Right lobe of liver (tissue), 6 donors: Measurements from ENCODE around the gene RAB31. TPM values are rescaled to one million over a fixed set of nuclear protein-coding genes. Genes with fewer than 3 reads are reported as not detected.
A peak's percentile ranks its signal among the peaks of the same experiment; 100 is the strongest.

Experiments
- ATAC-seq, 4 donors: fragments of 200-7000 bp; cut with Tn5 transposase; one replicate each; pipeline ENCODE4 v1.9.1; 2020; ENCODE audit warnings: mild to moderate bottlenecking in 4 of 4, moderate library complexity in 4 of 4
- DNase-seq, 3 donors: peaks; one replicate each; pipeline ENCODE4 v3.0.0-alpha.2; 2020
- H3K27ac ChIP-seq, 3 donors: fragments of 200-600 bp; one replicate each; pipeline ENCODE4 v1.8.0; 2022
- H3K27me3 ChIP-seq, 2 donors: fragments of 200-600 bp; one replicate each; pipeline ENCODE4 v1.8.0; 2022
- H3K36me3 ChIP-seq, 4 donors: fragments of 200-600 bp; sonication (generic) in 1 of 4; one replicate each; pipeline versions ENCODE4 v1.5.1 to v1.8.0; 2017 to 2022; ENCODE audit warnings: control low read depth in 1 of 4
- H3K4me1 ChIP-seq, 4 donors: fragments of 200-600 bp; sonication (generic) in 1 of 4; one replicate each; pipeline versions ENCODE4 v1.5.1 to v1.8.0; 2017 to 2022; ENCODE audit warnings: control low read depth in 1 of 4
- H3K4me3 ChIP-seq, 3 donors: fragments of 200-600 bp; one replicate each; pipeline ENCODE4 v1.8.0; 2022
- H3K9me3 ChIP-seq, 4 donors: fragments of 200-600 bp; sonication (generic) in 1 of 4; one replicate each; pipeline versions ENCODE4 v1.5.1 to v1.8.0; 2017 to 2022; ENCODE audit warnings: control low read depth in 1 of 4
- CTCF ChIP-seq, 4 donors: fragments of 200-600 bp in 3 of 4; fragments of 450-650 bp in 1 of 4; IDR thresholded peaks; one replicate each; pipeline versions ENCODE4 v1.5.1 to v1.8.0; 2016 to 2022; ENCODE audit warnings: antibody characterized with exemption in 4 of 4, mild to moderate bottlenecking in 2 of 4
- POLR2A ChIP-seq: fragments of 450-650 bp; IDR thresholded peaks from one replicate; pipeline ENCODE4 v1.6.1; 2017; ENCODE audit warnings: antibody characterized with exemption, mild to moderate bottlenecking
- WGBS: methylation state at CpG from one replicate; pipeline ENCODE4 v1.1.6; 2018; ENCODE audit warnings: low coverage, low lambda C conversion rate; ENCODE audit not compliant: insufficient coverage; ENCODE audit errors: missing lambda C conversion rate; 5-methylcytosine and 5-hydroxymethylcytosine counted together
- intact Hi-C, 2 donors: fragments of 100-400 bp; cut with DNase I; formaldehyde crosslinking; loops; one replicate each; pipeline versions ENCODE4 v1.11.2 to v1.14.1; 2022
- total RNA-seq, 6 experiments: library from RNA; depleted of rRNA in 2 of 6; stranded (reverse); fragments of >200 nt in 2 of 6; fragmentation: NEBNext Ultra II Directional in 3 of 6; extraction: Animal tissue kit (Norgen Biotek cat#: 25700) in 3 of 6; gene quantifications; one replicate each; pipeline versions ENCODE4 v1.1.0 to v1.2.4, GENCODE V29; 2016 to 2023
- donor health status: DM: no; HTN: yes; CAD: no.
- donor health status: DM: no; HTN: no; CAD: no.
- donor health status: DM: no; HTN: no; CAD: no.
- donor health status: DM: no; HTN: yes; CAD: no.
- donor health status: DM: no; HTN: yes; CAD: no.

The RAB31 gene
- total RNA-seq, 6 experiments from 2014 or later: 3.0 to 14.3 (median 5.4) TPM

- no peaks in the 10 kb centered on the region for H3K27me3 ChIP-seq
- TF ChIP-seq POLR2A: no peak
- no peak for TF ChIP-seq CTCF (IDR thresholded peaks at IDR 0.05)
- H3K4me1 ChIP-seq: no peaks in the 10 kb centered on the region
- intact Hi-C loops: no loop called here
- H3K4me3 ChIP-seq: no peak overlapping the region
- H3K36me3 ChIP-seq: no peaks in the 10 kb centered on the region
- H3K9me3 ChIP-seq: no peaks in the 10 kb centered on the region
- peak in 2 of 4 donors; percentile 34 to 56 for ATAC-seq
- DNase-seq: no peak
- 40% methylated on average over 2 of the region's 3 CpGs for WGBS
- H3K27ac ChIP-seq: no peak overlapping the region
These were observed 42.8 kb upstream of the RAB31 start for GRCh38 chr18:9665314-9665713.

GRCh38 chr18:9666548-9666947, 41.6 kb upstream of the RAB31 start:
- WGBS: 86% methylated on average over 3 of the region's 3 CpGs
- ATAC-seq (no peak), DNase-seq (no peak)
- H3K27me3 ChIP-seq: no peaks in the 10 kb centered on the region
- intact Hi-C loops: no loop called here
- H3K27ac ChIP-seq: no peak overlapping the region
- H3K9me3 ChIP-seq: no peaks in the 10 kb centered on the region
- H3K4me1 ChIP-seq: no peaks in the 10 kb centered on the region
- H3K4me3 ChIP-seq: no peak overlapping the region
- no peak for TF ChIP-seq CTCF (IDR thresholded peaks at IDR 0.05)
- no peak for TF ChIP-seq POLR2A
- no peaks in the 10 kb centered on the region for H3K36me3 ChIP-seq

- ATAC-seq: no peak
- no peak overlapping the region for H3K4me3 ChIP-seq
- H3K4me1 ChIP-seq: peaks cover 0 to 9% (median 0%) of the 10 kb centered on the region in 4 donors
- no peak for TF ChIP-seq CTCF (IDR thresholded peaks at IDR 0.05)
- no peak for TF ChIP-seq POLR2A
- no peak for DNase-seq
- intact Hi-C loops: no loop called here
- no peaks in the 10 kb centered on the region for H3K27me3 ChIP-seq
- H3K9me3 ChIP-seq: no peaks in the 10 kb centered on the region
- WGBS: 100% methylated on average over 2 of the region's 3 CpGs
- H3K36me3 ChIP-seq: no peaks in the 10 kb centered on the region
- H3K27ac ChIP-seq: no peak overlapping the region
These were observed 39.1 kb upstream of the RAB31 start for GRCh38 chr18:9669016-9669415.

- 63% methylated on average over 3 of the region's 7 CpGs for WGBS
- no peak for DNase-seq
- Histone ChIP-seq H3K27me3 (no peaks in the 10 kb centered on the region), H3K9me3 (no peaks in the 10 kb centered on the region), H3K27ac (no peak overlapping the region), H3K4me1 (peaks cover 0 to 9% (median 0%) of the 10 kb centered on the region in 4 donors), H3K4me3 (no peak overlapping the region), H3K36me3 (no peaks in the 10 kb centered on the region)
- intact Hi-C loops: no loop called here
- ATAC-seq: no peak
- no peak for TF ChIP-seq POLR2A
- no peak for TF ChIP-seq CTCF (IDR thresholded peaks at IDR 0.05)
These were observed 36.9 kb upstream of the RAB31 start for GRCh38 chr18:9671214-9671613.
